Measurements from ENCODE around the gene CREG2. TPM values are rescaled to one million over a fixed set of nuclear protein-coding genes. Genes with fewer than 3 reads are reported as not detected.

The CREG2 gene
- total RNA-seq, 1 experiment from 2014 or later, result 0.21 TPM

GRCh38 chr2:101427743-101428142 lies 40.4 kb upstream of the CREG2 start:
- Histone ChIP-seq H3K4me1 (ENCODE audit: control insufficient read depth, insufficient read depth, low read length) (no peaks in the 10 kb centered on the region), H3K27ac (ENCODE audit: low read length) (no peak overlapping the region), H3K4me3 (ENCODE audit: low read depth in 2 of 2, low read length in 2 of 2) (no peak overlapping the region), H3K27me3 (ENCODE audit: control insufficient read depth, insufficient read depth, low read length) (no peaks in the 10 kb centered on the region; the same call in 1 of the 2 replicates), H3K36me3 (ENCODE audit: control insufficient read depth, insufficient read depth, low read length) (no peaks in the 10 kb centered on the region), H3K9me3 (ENCODE audit: control insufficient read depth, insufficient read depth, low read depth, low read length) (no peaks in the 10 kb centered on the region)
- ChIA-PET CTCF (no interaction called here), POLR2A (no interaction called here)
- BruUV-seq (replicated peaks), result no TSS peak
- DNase-seq (ENCODE audit: low read depth, low spot score), result no peak
- ATAC-seq, result no peak
- in situ Hi-C loops (cut with HindIII; ENCODE audit: low pct_unique_long_range_greater_than_20kb, low sequenced_read_pairs) (no loop called here), intact Hi-C loops (cut with micrococcal nuclease; ENCODE audit: unreplicated experiment) (no loop called here)
- TF ChIP-seq CTCF (IDR thresholded peaks at IDR 0.05) (no peak), TCF7L2 (IDR thresholded peaks at IDR 0.05; ENCODE audit: low read depth, low read length) (no peak), SIN3A (IDR thresholded peaks at IDR 0.05; ENCODE audit: borderline replicate concordance, insufficient read depth, low read depth, low read length) (no peak), POLR2AphosphoS5 (IDR thresholded peaks at IDR 0.05; ENCODE audit: low read depth, low read length) (no peak), REST (IDR thresholded peaks at IDR 0.05; ENCODE audit: insufficient read depth in 1 of 2, low read depth in 2 of 2, low read length in 1 of 2) (no peak)

- BruUV-seq (replicated peaks), result no TSS peak
- ATAC-seq (no peak), DNase-seq (ENCODE audit: low read depth, low spot score) (no peak)
- Histone ChIP-seq H3K4me3 (ENCODE audit: low read depth in 2 of 2, low read length in 2 of 2) (no peak overlapping the region), H3K9me3 (ENCODE audit: control insufficient read depth, insufficient read depth, low read depth, low read length) (no peaks in the 10 kb centered on the region), H3K4me1 (ENCODE audit: control insufficient read depth, insufficient read depth, low read length) (no peaks in the 10 kb centered on the region), H3K27ac (ENCODE audit: low read length) (no peak overlapping the region), H3K27me3 (ENCODE audit: control insufficient read depth, insufficient read depth, low read length) (no peaks in the 10 kb centered on the region; the same call in 1 of the 2 replicates), H3K36me3 (ENCODE audit: control insufficient read depth, insufficient read depth, low read length) (no peaks in the 10 kb centered on the region)
- CTCF ChIA-PET, result no interaction called here
- in situ Hi-C loops (cut with HindIII; ENCODE audit: low pct_unique_long_range_greater_than_20kb, low sequenced_read_pairs), result no loop called here
- POLR2A ChIA-PET, result no interaction called here
- TF ChIP-seq POLR2AphosphoS5 (IDR thresholded peaks at IDR 0.05; ENCODE audit: low read depth, low read length), result no peak
- no peak for TF ChIP-seq TCF7L2 (IDR thresholded peaks at IDR 0.05; ENCODE audit: low read depth, low read length)
- TF ChIP-seq REST (IDR thresholded peaks at IDR 0.05; ENCODE audit: insufficient read depth in 1 of 2, low read depth in 2 of 2, low read length in 1 of 2), result no peak
- TF ChIP-seq SIN3A (IDR thresholded peaks at IDR 0.05; ENCODE audit: borderline replicate concordance, insufficient read depth, low read depth, low read length), result no peak
- no peak for TF ChIP-seq CTCF (IDR thresholded peaks at IDR 0.05)
- intact Hi-C loops (cut with micrococcal nuclease; ENCODE audit: unreplicated experiment), result no loop called here
These were observed 39.9 kb upstream of the CREG2 start for GRCh38 chr2:101427240-101427639.
